CD4-positive, alpha-beta T cell treated with Interleukin-15 for 1 hour (primary cell): ENCODE measurements around the gene HAO2.
"Not testable (repeated sequence)": the region's sequence is repeated elsewhere in the genome, so short reads cannot be mapped to it uniquely, and the experiment has no call there.

Experiments used
- DNase-seq: peaks from one replicate; pipeline ENCODE4 v3.0.0-alpha.2; 2020

The HAO2 gene

GRCh38 chr1:119368554-119368953 lies at the start of gene HAO2:
HAO2 (plus strand) TSS chr1:119368785; CDS start chr1:119381086, 12,301 bp downstream.
- no peak for DNase-seq

- no peak for DNase-seq
These were observed 48.5 kb upstream of the HAO2 start for GRCh38 chr1:119320100-119320499.

- DNase-seq, result no peak
These were observed 46.7 kb upstream of the HAO2 start for GRCh38 chr1:119321666-119322419.

GRCh38 chr1:119323216-119323982 lies 45.2 kb upstream of the HAO2 start:
- no peak for DNase-seq

- no peak for DNase-seq
These were observed 44.4 kb upstream of the HAO2 start for GRCh38 chr1:119324198-119324597.

- DNase-seq, result no peak
These were observed 42.3 kb upstream of the HAO2 start for GRCh38 chr1:119326251-119326650.

- no peak for DNase-seq
These were observed 41.5 kb upstream of the HAO2 start for GRCh38 chr1:119327094-119327449.

- DNase-seq, result no peak
These were observed 41.0 kb upstream of the HAO2 start for GRCh38 chr1:119327450-119328155.

GRCh38 chr1:119329541-119330461 lies 38.8 kb upstream of the HAO2 start:
- DNase-seq, result no peak

- DNase-seq, result no peak
These were observed 38.0 kb upstream of the HAO2 start for GRCh38 chr1:119330466-119331189.

GRCh38 chr1:119331190-119331515 lies 37.4 kb upstream of the HAO2 start:
- DNase-seq, result no peak

- no peak for DNase-seq
These were observed 36.7 kb upstream of the HAO2 start for GRCh38 chr1:119331915-119332314.

GRCh38 chr1:119332622-119333021 lies 36.0 kb upstream of the HAO2 start:
- DNase-seq, result no peak

- no peak for DNase-seq
These were observed 35.3 kb upstream of the HAO2 start for GRCh38 chr1:119333163-119333896.

GRCh38 chr1:119333897-119334250 lies 34.7 kb upstream of the HAO2 start:
- not testable (repeated sequence) for DNase-seq

- DNase-seq, result no peak
These were observed 31.7 kb upstream of the HAO2 start for GRCh38 chr1:119336848-119337247.

- no peak for DNase-seq
These were observed 30.6 kb upstream of the HAO2 start for GRCh38 chr1:119338004-119338403.

GRCh38 chr1:119338757-119339156 lies 29.8 kb upstream of the HAO2 start:
- no peak for DNase-seq

- DNase-seq, result no peak
These were observed 27.7 kb upstream of the HAO2 start for GRCh38 chr1:119340861-119341261.

GRCh38 chr1:119341372-119341947 lies 27.1 kb upstream of the HAO2 start:
- DNase-seq, result no peak

GRCh38 chr1:119345398-119345797 lies 23.2 kb upstream of the HAO2 start:
- no peak for DNase-seq
